HepG2 (cell line): Measurements from ENCODE around the gene FBXW2. TPM values are rescaled to one million over a fixed set of nuclear protein-coding genes. Genes with fewer than 3 reads are reported as not detected.
A peak's percentile ranks its signal among the peaks of the same experiment; 100 is the strongest.

Experiments
- ATF2 ChIP-seq: sonication (generic); formaldehyde crosslinking; IDR thresholded peaks from 2 replicates; pipeline ENCODE4 v1.4.0; 2020; ENCODE audit warnings: missing genetic modification reagents
- ATRX ChIP-seq: sonication (generic); formaldehyde crosslinking; IDR thresholded peaks from 2 replicates; pipeline ENCODE4 v1.4.0; 2020; ENCODE audit warnings: missing genetic modification reagents, borderline replicate concordance
- ELF3 ChIP-seq: IDR thresholded peaks from 2 replicates; pipeline ENCODE4 v1.6.1; 2016; ENCODE audit warnings: missing genetic modification reagents, missing compliant biosample characterization
- GABPB1 ChIP-seq: IDR thresholded peaks from 2 replicates; pipeline ENCODE4 v1.6.1; 2016; ENCODE audit warnings: mild to moderate bottlenecking, missing genetic modification reagents, moderate library complexity, missing compliant biosample characterization
- MXD1 ChIP-seq: sonication (generic); formaldehyde crosslinking; IDR thresholded peaks from 2 replicates; pipeline ENCODE4 v1.4.0; 2020; ENCODE audit warnings: mild to moderate bottlenecking, missing genetic modification reagents
- NFIB ChIP-seq: sonication (generic); formaldehyde crosslinking; IDR thresholded peaks from 2 replicates; pipeline ENCODE4 v1.9.0; 2021; ENCODE audit warnings: missing genetic modification reagents, mild to moderate bottlenecking, borderline replicate concordance
- POLR2AphosphoS5 ChIP-seq: IDR thresholded peaks from 2 replicates; pipeline ENCODE4 v1.6.1; 2012; ENCODE audit warnings: low read depth, low read length
- RBFOX2 ChIP-seq: fragments of 200-400 bp; formaldehyde crosslinking; IDR thresholded peaks from 2 replicates; pipeline ENCODE4 v1.6.1; 2017; ENCODE audit warnings: low read depth, mild to moderate bottlenecking, low read length
- TERF1 ChIP-seq: sonication (generic); formaldehyde crosslinking; IDR thresholded peaks from 2 replicates; pipeline ENCODE4 v1.8.0; 2022; ENCODE audit warnings: mild to moderate bottlenecking, missing genetic modification reagents, moderate library complexity
- ZNF20 ChIP-seq: sonication (generic); formaldehyde crosslinking; IDR thresholded peaks from 2 replicates; pipeline ENCODE4 v1.4.0; 2020; ENCODE audit warnings: mild to moderate bottlenecking, moderate library complexity, missing genetic modification reagents
- ZNF318 ChIP-seq: sonication (generic); formaldehyde crosslinking; IDR thresholded peaks from 2 replicates; pipeline ENCODE4 v1.4.0; 2020; ENCODE audit warnings: mild to moderate bottlenecking, missing genetic modification reagents
- ZNF564 ChIP-seq: sonication (generic); formaldehyde crosslinking; IDR thresholded peaks from 2 replicates; pipeline ENCODE4 v1.8.1; 2023; ENCODE audit warnings: mild to moderate bottlenecking, missing genetic modification reagents
- ZNF580 ChIP-seq: IDR thresholded peaks from 2 replicates; pipeline ENCODE4 v1.6.1; 2016; ENCODE audit warnings: low read depth, borderline replicate concordance
- ZNF7 ChIP-seq: IDR thresholded peaks from 2 replicates; pipeline ENCODE4 v1.6.1; 2016; ENCODE audit warnings: missing biosample characterization, missing genetic modification reagents
- ZNF878 ChIP-seq: sonication (generic); formaldehyde crosslinking; IDR thresholded peaks from 2 replicates; pipeline ENCODE4 v1.8.1; 2023; ENCODE audit warnings: mild to moderate bottlenecking, missing genetic modification reagents, moderate library complexity
- polyA plus RNA-seq, 8 experiments: library from polyadenylated mRNA; depleted of rRNA in 3 of 8; stranded (reverse) in 7 of 8; unstranded in 1 of 8; fragments of >200 nt; fragmentation: Illumina TruSeq in 4 of 8; extraction: Trizol in 4 of 8; gene quantifications; 2 replicates each; pipeline versions ENCODE4 v1.2.1 to v1.2.3, GENCODE V29; 2011 to 2016; ENCODE audit warnings: low read depth in 4 of 8, missing spikeins in 1 of 8, mixed read lengths in 1 of 8; ENCODE audit not compliant: insufficient read depth in 1 of 8
- total RNA-seq, 5 experiments: library from RNA; depleted of rRNA; stranded (reverse); fragments of >200 nt; fragmentation: Illumina TruSeq; extraction: Trizol; gene quantifications; 2 replicates each; pipeline ENCODE4 v1.2.3, GENCODE V29; 2016; ENCODE audit warnings: low read depth in 1 of 5

The FBXW2 gene
- total and polyA plus RNA-seq, 2 of the 13 experiments (the other 11 are each of a cell fraction or from before 2014, with no cell fraction given): 35.4 to 43.1 TPM

- TF ChIP-seq ZNF580 (CRISPR knock-in tag) (peak; percentile 98), ELF3 (CRISPR knock-in tag) (peak; percentile 88), ZNF318 (CRISPR knock-in tag) (no peak), MXD1 (CRISPR knock-in tag) (peak; percentile 89), ZNF7 (CRISPR knock-in tag) (peak; percentile 36; the same call in 1 of the 2 replicates), RBFOX2 (peak; percentile 98), ZNF20 (CRISPR knock-in tag) (0 out of 2 replicates have a peak, but pooled peaks have one; percentile 57), TERF1 (CRISPR knock-in tag) (peak; percentile 70; the same call in 1 of the 2 replicates), NFIB (no peak), ZNF564 (CRISPR knock-in tag) (peak; percentile 75; the same call in 1 of the 2 replicates), ZNF878 (CRISPR knock-in tag) (no peak), ATRX (CRISPR knock-in tag) (no peak), ATF2 (CRISPR knock-in tag) (peak; percentile 41), GABPB1 (peak; percentile 100), POLR2AphosphoS5 (peak; percentile 95)
Measured at GRCh38 chr9:120792898-120793765, at the start of gene FBXW2 (continued).
